SU-DHL-6 (cell line): ENCODE measurements around the gene PTCH1.

Experiments used
- H2AFZ ChIP-seq: fragments of 200-600 bp; sonication (generic); 2 replicates; pipeline ENCODE4 v1.6.1; 2014; ENCODE audit warnings: low read depth, mild to moderate bottlenecking, moderate library complexity, mixed read lengths, antibody characterized with exemption, low read length; ENCODE audit not compliant: severe bottlenecking
- H3F3A ChIP-seq: fragments of 200-600 bp; shearing (Covaris generic); 2 replicates; pipeline ENCODE4 v1.6.0; 2016; ENCODE audit warnings: antibody characterized with exemption, mild to moderate bottlenecking; ENCODE audit not compliant: insufficient read depth
- H3K27ac ChIP-seq: fragments of 200-600 bp; sonication (generic); 2 replicates; pipeline ENCODE4 v1.5.1; 2016; ENCODE audit warnings: low read depth, mild to moderate bottlenecking, low read length, moderate library complexity, mixed read lengths
- H3K27me3 ChIP-seq: fragments of 200-600 bp; sonication (generic), shearing (Covaris generic); 2 replicates; pipeline ENCODE4 v1.6.0; 2014; ENCODE audit warnings: mild to moderate bottlenecking, low read length
- H3K36me3 ChIP-seq: fragments of 200-600 bp; sonication (generic); 2 replicates; pipeline ENCODE4 v1.6.1; 2014; ENCODE audit warnings: mild to moderate bottlenecking, low read length, mixed read lengths
- H3K4me2 ChIP-seq: fragments of 300-600, 200-600 bp; shearing (Covaris generic), sonication (generic); 2 replicates; pipeline ENCODE4 v1.6.0; 2014; ENCODE audit warnings: low read length, low read depth, mild to moderate bottlenecking; ENCODE audit not compliant: poor library complexity, severe bottlenecking
- H3K4me3 ChIP-seq: fragments of 200-600 bp; sonication (generic); 2 replicates; pipeline ENCODE4 v1.5.1; 2014; ENCODE audit warnings: antibody characterized with exemption, low read length, mild to moderate bottlenecking, mixed read lengths; ENCODE audit not compliant: insufficient read depth, poor library complexity, severe bottlenecking
- H3K79me2 ChIP-seq: fragments of 200-600 bp; sonication (generic); 2 replicates; pipeline ENCODE4 v1.6.1; 2014; ENCODE audit warnings: mild to moderate bottlenecking, low read length, moderate library complexity; ENCODE audit not compliant: insufficient read depth
- H3K9ac ChIP-seq: fragments of 200-600 bp; sonication (generic); 2 replicates; pipeline ENCODE4 v1.7.0; 2014; ENCODE audit warnings: mild to moderate bottlenecking, low read length
- H3K9me2 ChIP-seq: fragments of 200-600 bp; sonication (generic); replicated peaks from 2 replicates; pipeline ENCODE4 v1.6.1; 2014; ENCODE audit warnings: low read length; ENCODE audit not compliant: insufficient read depth
- H3K9me3 ChIP-seq: fragments of 200-600 bp; sonication (generic); 2 replicates; pipeline ENCODE4 v1.6.1; 2014; ENCODE audit warnings: low read length, mixed read lengths; ENCODE audit not compliant: insufficient read depth
- H4K20me1 ChIP-seq: fragments of 200-600 bp; sonication (generic); 2 replicates; pipeline ENCODE4 v1.6.1; 2014; ENCODE audit warnings: low read depth, mild to moderate bottlenecking, antibody characterized with exemption, low read length, moderate library complexity, mixed read lengths
- EZH2phosphoT487 ChIP-seq: fragments of 200-600 bp; sonication (generic), shearing (Covaris generic); conservative IDR thresholded peaks from 2 replicates; pipeline ENCODE4 v1.6.1; 2018; ENCODE audit warnings: mild to moderate bottlenecking, antibody characterized with exemption, low read length, moderate library complexity, mixed read lengths
- TF ChIP-seq, protein P1 (sequence below): fragments of 200-600 bp; sonication (generic); IDR thresholded peaks from one replicate; pipeline ENCODE4 v1.5.1; 2017; ENCODE audit warnings: antibody characterized with exemption, mild to moderate bottlenecking, low read length, moderate library complexity; ENCODE audit not compliant: insufficient read depth, poor library complexity, severe bottlenecking

PTCH1 gene

DNA sequence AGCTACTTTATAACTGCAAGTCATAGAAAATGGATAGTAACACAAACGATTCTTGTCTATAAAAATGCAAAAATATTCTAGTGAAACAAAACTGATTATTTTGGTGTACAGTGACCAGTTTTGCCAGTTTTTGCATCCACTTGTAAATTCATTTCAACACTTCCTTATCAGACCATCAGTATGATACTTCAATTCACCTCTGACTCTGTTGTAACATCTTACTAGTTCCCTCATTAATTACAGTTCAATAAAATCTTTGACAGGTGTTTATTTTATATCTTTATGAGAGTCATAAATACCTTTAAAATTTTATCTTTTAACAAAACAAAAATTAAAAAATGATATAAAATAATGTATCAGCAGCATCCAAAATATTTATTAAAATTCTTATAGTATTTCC lies 13.1 kb upstream of the PTCH1 start:
- Histone ChIP-seq H3F3A (no peaks in the 10 kb centered on the region), H3K4me3 (no peak overlapping the region), H3K36me3 (no peaks in the 10 kb centered on the region), H3K27ac (no peak overlapping the region), H3K9me3 (no peaks in the 10 kb centered on the region), H3K79me2 (no peaks in the 10 kb centered on the region), H3K9me2 (no peaks in the 10 kb centered on the region), H3K4me2 (no peak overlapping the region), H3K9ac (no peak overlapping the region), H3K27me3 (no peaks in the 10 kb centered on the region), H2AFZ (no peak overlapping the region), H4K20me1 (no peaks in the 10 kb centered on the region)
- no peak for TF ChIP-seq EZH2phosphoT487
- TF ChIP-seq, protein P1, sequence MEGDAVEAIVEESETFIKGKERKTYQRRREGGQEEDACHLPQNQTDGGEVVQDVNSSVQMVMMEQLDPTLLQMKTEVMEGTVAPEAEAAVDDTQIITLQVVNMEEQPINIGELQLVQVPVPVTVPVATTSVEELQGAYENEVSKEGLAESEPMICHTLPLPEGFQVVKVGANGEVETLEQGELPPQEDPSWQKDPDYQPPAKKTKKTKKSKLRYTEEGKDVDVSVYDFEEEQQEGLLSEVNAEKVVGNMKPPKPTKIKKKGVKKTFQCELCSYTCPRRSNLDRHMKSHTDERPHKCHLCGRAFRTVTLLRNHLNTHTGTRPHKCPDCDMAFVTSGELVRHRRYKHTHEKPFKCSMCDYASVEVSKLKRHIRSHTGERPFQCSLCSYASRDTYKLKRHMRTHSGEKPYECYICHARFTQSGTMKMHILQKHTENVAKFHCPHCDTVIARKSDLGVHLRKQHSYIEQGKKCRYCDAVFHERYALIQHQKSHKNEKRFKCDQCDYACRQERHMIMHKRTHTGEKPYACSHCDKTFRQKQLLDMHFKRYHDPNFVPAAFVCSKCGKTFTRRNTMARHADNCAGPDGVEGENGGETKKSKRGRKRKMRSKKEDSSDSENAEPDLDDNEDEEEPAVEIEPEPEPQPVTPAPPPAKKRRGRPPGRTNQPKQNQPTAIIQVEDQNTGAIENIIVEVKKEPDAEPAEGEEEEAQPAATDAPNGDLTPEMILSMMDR = no peak

DNA sequence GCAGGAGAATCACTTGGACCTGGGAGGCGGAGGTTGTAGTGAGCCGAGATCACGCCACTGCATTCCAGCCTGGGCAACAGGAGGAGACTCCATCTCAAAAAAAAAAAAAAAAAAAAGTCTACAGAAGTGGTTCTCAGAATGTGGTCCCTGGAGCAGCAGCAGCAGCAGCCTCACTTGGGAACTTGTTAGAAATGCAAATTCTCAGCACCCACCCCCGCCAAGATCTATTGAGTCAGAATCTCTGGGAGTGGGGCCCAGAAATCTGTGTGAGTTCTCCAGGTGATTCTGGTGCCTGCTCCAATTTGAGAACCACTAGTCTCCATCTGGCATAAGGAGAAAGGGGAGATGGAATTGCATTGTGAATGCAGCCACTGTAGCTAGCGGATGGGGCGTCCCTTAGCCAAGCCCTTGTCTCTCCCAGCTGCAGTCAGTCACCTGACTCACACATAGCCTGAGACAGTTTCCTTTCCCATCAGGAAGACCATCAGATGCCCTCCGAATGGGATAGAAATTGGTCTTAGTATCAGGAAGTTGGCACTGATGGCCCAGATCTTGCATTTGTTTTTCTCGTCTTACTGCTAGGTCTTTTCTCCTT lies 12.2 kb upstream of the PTCH1 start:
- Histone ChIP-seq H4K20me1 (no peaks in the 10 kb centered on the region), H3K27ac (no peak overlapping the region), H3K4me2 (no peak overlapping the region), H3K36me3 (no peaks in the 10 kb centered on the region), H3K9me3 (no peaks in the 10 kb centered on the region), H3F3A (no peaks in the 10 kb centered on the region), H3K79me2 (no peaks in the 10 kb centered on the region), H3K4me3 (no peak overlapping the region), H3K27me3 (no peaks in the 10 kb centered on the region), H3K9ac (no peak overlapping the region), H3K9me2 (no peaks in the 10 kb centered on the region), H2AFZ (no peak overlapping the region)
- TF ChIP-seq, protein P1 = no peak
- no peak for TF ChIP-seq EZH2phosphoT487

DNA sequence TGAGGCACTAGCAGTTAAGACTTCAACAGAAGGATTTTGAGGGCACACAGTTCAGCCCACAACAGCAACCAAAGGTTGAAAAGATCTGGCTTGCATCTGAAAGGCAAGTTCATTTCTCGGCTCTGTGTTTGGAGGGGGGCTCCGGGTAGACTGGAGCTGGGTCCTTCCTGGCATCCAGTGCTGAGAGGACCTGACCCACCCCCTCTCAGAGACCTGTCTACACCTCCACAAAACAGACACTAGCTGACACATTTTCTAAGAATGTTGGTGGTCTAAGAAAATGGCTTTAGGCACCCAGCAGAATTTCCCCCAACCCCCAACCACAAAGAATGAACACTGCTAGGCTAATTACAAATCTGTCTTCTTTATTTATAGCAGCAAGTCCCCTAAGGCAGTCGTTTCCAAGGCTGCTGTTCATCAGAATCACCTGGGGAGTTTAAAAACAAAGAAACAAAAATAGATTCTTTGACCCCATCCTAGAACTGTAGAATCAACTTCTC lies 6.2 kb upstream of the PTCH1 start:
- no peak overlapping the region for H2AFZ ChIP-seq
- H4K20me1 ChIP-seq = no peaks in the 10 kb centered on the region
- no peak overlapping the region for H3K4me2 ChIP-seq
- no peaks in the 10 kb centered on the region for H3K9me2 ChIP-seq
- no peaks in the 10 kb centered on the region for H3F3A ChIP-seq
- H3K36me3 ChIP-seq = no peaks in the 10 kb centered on the region
- H3K4me3 ChIP-seq = no peak overlapping the region
- no peak overlapping the region for H3K27ac ChIP-seq
- no peaks in the 10 kb centered on the region for H3K79me2 ChIP-seq
- TF ChIP-seq, protein P1 = no peak
- TF ChIP-seq EZH2phosphoT487 = no peak
- H3K27me3 ChIP-seq = no peaks in the 10 kb centered on the region
- no peak overlapping the region for H3K9ac ChIP-seq
- H3K9me3 ChIP-seq = no peaks in the 10 kb centered on the region
